ENCODE results near the gene ENC1. TPM values are rescaled to one million over a fixed set of nuclear protein-coding genes. Genes with fewer than 3 reads are reported as not detected.

ENC1 gene
- total RNA-seq, 2 donors from 2014 or later: 0.60 to 1.9 TPM

- peaks cover 38% of the 10 kb centered on the region for H3K4me1 Mint-ChIP-seq (ENCODE audit: low read depth)
- H3K9me3 Mint-ChIP-seq: no peaks in the 10 kb centered on the region
- H3K27me3 Mint-ChIP-seq (ENCODE audit: low read depth): peaks cover 8% of the 10 kb centered on the region
- no peak overlapping the region for H3K4me3 Mint-ChIP-seq
- H3K36me3 Mint-ChIP-seq (ENCODE audit: insufficient read depth in 2 of 2): peaks cover 0 to 5% of the 10 kb centered on the region in 2 donors
- ATAC-seq (replicated peaks in 1 of 2) (no peak), DNase-seq (no peak)
- H3K27ac Mint-ChIP-seq: no peak overlapping the region
Measured at GRCh38 chr5:74580729-74581109, 59.8 kb downstream of the ENC1 start.

- Mint-ChIP-seq H3K4me3 (peak overlapping the region; percentile 58 to 84), H3K9me3 (no peaks in the 10 kb centered on the region), H3K36me3 (ENCODE audit: insufficient read depth in 2 of 2) (peaks cover 0 to 5% of the 10 kb centered on the region in 2 donors), H3K27ac (peak overlapping the region; percentile 40), H3K27me3 (ENCODE audit: low read depth) (peaks cover 8% of the 10 kb centered on the region), H3K4me1 (ENCODE audit: low read depth) (peaks cover 48% of the 10 kb centered on the region)
- peak; percentile 81 to 83 for DNase-seq
- peak; percentile 88 for ATAC-seq (replicated peaks in 1 of 2)
Measured at GRCh38 chr5:74579215-74579614, 61.3 kb downstream of the ENC1 start.

GRCh38 chr5:74578356-74579044 lies 62.0 kb downstream of the ENC1 start:
- peak; percentile 11 to 16 for DNase-seq
- peak; percentile 32 to 51 for ATAC-seq (replicated peaks in 1 of 2)
- Mint-ChIP-seq H3K27me3 (ENCODE audit: low read depth) (peaks cover 8% of the 10 kb centered on the region), H3K9me3 (no peaks in the 10 kb centered on the region), H3K27ac (peak overlapping the region; percentile 40), H3K4me3 (peak overlapping the region; percentile 58 to 84), H3K4me1 (ENCODE audit: low read depth) (peaks cover 48% of the 10 kb centered on the region), H3K36me3 (ENCODE audit: insufficient read depth in 2 of 2) (peaks cover 0 to 5% of the 10 kb centered on the region in 2 donors)

Other genes with a start within 250 kb of the ENC1 start
- gene HEXB, start 44.5 kb upstream of the ENC1 start, total RNA-seq: 10 to 100 TPM; 44.5 to 45.8 TPM
- gene GFM2, start 126.4 kb upstream of the ENC1 start, total RNA-seq: 10 to 100 TPM; 22.7 to 23.5 TPM
- 10 to 100 TPM; 53.1 to 62.4 TPM for gene NSA2, start 126.5 kb upstream of the ENC1 start, total RNA-seq
- 10 to 100 TPM; 12.9 to 13.4 TPM for gene FAM169A, start 225.7 kb upstream of the ENC1 start, total RNA-seq